OCI-LY1 (cell line): ENCODE data around the gene FBXW7.

Experiments
- EZH2 ChIP-seq: fragments of 200-600 bp; sonication (generic), shearing (Covaris generic); IDR thresholded peaks from 2 replicates; pipeline ENCODE4 v1.8.0; 2017; ENCODE audit warnings: borderline replicate concordance, mixed run types, mild to moderate bottlenecking, antibody characterized with exemption, low read length, moderate library complexity, mixed read lengths
- TF ChIP-seq, protein P1 (sequence below): fragments of 200-600 bp; sonication (generic), shearing (Covaris generic); IDR thresholded peaks from 2 replicates; pipeline ENCODE4 v1.5.1; 2017; ENCODE audit warnings: mild to moderate bottlenecking, antibody characterized with exemption, low read length, moderate library complexity, mixed read lengths

DNA sequence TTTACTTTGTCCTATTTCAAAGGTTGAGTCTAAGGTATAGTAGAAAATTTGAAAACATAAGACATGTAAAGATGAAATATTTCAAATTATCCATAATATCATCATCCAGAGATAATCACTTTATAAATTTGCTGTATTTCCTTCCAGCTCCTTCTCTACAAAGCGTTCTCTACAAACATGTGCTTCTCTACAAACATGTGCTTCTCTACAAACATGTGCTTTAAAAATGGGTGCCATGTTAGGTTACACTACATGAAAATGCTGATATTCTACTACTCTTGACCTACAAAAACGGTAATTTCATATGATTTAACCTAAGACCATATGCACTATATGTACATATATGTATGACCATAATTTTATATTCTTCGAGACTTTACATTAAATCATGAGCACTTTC, 92.0 kb downstream of the FBXW7 start:
- TF ChIP-seq, protein P1, sequence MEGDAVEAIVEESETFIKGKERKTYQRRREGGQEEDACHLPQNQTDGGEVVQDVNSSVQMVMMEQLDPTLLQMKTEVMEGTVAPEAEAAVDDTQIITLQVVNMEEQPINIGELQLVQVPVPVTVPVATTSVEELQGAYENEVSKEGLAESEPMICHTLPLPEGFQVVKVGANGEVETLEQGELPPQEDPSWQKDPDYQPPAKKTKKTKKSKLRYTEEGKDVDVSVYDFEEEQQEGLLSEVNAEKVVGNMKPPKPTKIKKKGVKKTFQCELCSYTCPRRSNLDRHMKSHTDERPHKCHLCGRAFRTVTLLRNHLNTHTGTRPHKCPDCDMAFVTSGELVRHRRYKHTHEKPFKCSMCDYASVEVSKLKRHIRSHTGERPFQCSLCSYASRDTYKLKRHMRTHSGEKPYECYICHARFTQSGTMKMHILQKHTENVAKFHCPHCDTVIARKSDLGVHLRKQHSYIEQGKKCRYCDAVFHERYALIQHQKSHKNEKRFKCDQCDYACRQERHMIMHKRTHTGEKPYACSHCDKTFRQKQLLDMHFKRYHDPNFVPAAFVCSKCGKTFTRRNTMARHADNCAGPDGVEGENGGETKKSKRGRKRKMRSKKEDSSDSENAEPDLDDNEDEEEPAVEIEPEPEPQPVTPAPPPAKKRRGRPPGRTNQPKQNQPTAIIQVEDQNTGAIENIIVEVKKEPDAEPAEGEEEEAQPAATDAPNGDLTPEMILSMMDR = no peak
- TF ChIP-seq EZH2 = no peak
